GM13977 (cell line): ENCODE measurements around the gene PBX1.

Experiments
- DNase-seq: peaks from one replicate; pipeline ENCODE4 v3.0.0; 2012; ENCODE audit warnings: low spot score
- in situ Hi-C: fragments of 300-500 bp; cut with MboI; formaldehyde crosslinking; loops from one replicate; pipeline ENCODE4 v1.12.0; 2022; ENCODE audit warnings: low sequenced_read_pairs, low pct_unique_long_range_greater_than_20kb, mixed read lengths, inconsistent platforms; ENCODE audit not compliant: unreplicated experiment
- TF ChIP-seq, protein P1 (sequence below): IDR thresholded peaks from 2 replicates; pipeline ENCODE4 v1.5.1; 2012; ENCODE audit warnings: mild to moderate bottlenecking, control low read depth; ENCODE audit not compliant: insufficient read depth; ENCODE audit errors: extremely low read depth, missing control alignments

Gene PBX1

DNA sequence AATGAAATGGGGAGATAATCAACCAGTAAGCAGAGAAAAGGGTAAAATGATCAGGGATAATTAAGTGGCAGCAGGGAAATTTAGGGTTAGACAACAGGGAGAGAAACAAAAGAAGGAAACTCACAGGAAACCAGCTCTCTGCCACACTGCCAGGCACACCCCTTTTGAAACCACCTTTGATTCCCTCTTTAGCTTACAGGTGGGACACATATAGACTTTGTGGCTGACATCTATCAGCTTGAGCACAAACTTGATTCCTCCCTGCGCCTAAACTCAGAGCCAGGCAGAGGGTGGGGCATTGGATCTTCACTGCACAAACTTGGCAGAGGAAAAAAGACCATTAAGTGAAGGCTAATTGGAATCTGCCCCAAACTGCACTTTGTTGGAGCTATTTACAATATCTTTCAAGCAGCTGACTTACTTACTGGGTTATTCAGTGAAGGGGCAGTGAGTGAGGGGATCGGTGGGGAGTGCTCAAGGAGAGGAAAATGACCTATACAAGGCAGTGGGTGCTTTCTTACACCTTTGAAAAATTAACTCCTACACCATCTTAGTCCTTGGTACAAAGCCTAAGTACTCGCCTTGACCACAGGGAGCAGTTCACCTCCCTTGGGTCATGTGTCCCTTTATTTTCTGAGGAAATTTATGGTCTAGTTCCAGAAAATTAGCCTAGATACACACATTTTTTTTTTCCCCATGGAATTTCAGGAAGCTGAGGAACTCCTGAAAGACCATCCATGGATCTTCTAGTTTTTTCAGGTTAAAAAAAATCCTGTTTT lies 60.2 kb downstream of the PBX1 start:
- in situ Hi-C loops: no loop called here
- DNase-seq: no peak
- TF ChIP-seq, protein P1, sequence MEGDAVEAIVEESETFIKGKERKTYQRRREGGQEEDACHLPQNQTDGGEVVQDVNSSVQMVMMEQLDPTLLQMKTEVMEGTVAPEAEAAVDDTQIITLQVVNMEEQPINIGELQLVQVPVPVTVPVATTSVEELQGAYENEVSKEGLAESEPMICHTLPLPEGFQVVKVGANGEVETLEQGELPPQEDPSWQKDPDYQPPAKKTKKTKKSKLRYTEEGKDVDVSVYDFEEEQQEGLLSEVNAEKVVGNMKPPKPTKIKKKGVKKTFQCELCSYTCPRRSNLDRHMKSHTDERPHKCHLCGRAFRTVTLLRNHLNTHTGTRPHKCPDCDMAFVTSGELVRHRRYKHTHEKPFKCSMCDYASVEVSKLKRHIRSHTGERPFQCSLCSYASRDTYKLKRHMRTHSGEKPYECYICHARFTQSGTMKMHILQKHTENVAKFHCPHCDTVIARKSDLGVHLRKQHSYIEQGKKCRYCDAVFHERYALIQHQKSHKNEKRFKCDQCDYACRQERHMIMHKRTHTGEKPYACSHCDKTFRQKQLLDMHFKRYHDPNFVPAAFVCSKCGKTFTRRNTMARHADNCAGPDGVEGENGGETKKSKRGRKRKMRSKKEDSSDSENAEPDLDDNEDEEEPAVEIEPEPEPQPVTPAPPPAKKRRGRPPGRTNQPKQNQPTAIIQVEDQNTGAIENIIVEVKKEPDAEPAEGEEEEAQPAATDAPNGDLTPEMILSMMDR: no peak

DNA sequence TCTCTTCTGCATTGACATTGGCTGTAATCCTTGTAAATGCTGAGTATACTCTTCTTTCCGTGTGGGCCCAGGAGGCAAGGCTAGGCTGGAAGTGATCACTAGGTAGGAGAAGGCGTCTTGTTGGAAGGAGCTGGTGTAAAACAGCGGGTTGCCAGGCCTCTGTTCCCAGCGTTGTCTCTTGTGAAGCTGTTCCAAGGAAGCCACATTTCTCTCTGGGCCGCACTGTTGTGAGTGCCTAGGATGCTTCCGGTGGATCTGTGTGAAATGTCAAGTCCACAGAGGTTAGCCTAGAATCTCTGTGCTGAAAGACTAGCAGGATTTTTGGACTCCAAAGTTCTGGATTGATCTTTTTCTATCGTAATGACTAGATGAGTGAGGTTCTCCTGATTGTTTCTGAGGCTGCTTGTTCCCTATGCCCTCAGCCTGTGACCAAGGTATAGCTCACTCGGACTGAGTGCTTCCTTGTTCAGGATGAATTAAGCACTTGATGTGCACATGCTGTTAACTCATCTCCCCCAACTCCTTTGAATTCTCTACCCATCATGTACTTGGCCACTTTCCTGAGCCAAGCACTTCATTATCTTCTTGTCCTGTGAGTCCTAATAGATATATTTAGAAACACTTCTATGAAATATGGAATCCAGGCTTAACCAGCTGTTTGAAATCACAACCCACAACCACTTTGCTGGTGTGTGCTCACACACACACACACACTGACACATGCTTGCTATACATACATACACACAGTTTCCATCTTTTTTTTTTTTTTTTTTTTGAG lies 63.3 kb downstream of the PBX1 start:
- in situ Hi-C loops: no loop called here
- TF ChIP-seq, protein P1: no peak

DNA sequence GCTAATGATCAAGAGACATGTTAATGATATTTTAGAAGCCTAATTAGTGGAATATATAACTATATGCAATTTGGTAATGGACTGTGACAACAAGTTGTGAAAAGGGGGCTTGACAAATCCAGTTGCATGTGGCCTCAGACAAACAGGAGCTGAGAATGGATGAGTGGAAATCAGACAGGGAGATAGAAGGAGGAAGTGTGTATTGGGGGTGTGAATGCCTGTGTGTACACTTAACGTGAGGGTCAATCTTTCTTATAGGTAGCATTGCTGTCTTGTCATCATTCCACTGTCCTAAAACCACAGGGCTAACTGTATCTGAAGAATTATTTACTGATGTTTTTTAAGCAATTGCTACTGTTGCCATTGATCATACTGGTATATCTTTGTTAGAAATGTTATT lies 64.8 kb downstream of the PBX1 start:
- TF ChIP-seq, protein P1: no peak
- no peak for DNase-seq
- in situ Hi-C loops: no loop called here

More for the DNA sequence above, 63.3 kb downstream of the PBX1 start:
- DNase-seq: no peak

DNA sequence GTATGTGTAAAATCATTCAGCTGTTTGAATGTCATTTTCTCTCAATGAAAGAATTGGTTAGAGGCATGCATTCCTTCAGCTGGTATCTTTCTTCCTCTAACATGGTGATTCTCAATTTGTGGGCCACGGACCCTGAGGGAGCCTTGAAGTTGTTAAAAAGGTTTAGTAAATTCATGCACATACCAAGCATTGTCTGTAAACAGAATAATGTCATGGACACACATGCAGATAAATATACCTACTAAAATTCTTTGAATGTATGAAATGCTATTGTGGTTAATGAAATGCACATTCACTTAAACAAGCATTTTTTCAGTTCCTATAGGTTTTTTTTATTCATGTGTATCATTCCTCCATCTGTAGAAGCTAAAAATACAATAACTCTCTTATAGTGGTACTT lies 65.4 kb downstream of the PBX1 start:
- DNase-seq: no peak
- in situ Hi-C loops: no loop called here
- TF ChIP-seq, protein P1: no peak

DNA sequence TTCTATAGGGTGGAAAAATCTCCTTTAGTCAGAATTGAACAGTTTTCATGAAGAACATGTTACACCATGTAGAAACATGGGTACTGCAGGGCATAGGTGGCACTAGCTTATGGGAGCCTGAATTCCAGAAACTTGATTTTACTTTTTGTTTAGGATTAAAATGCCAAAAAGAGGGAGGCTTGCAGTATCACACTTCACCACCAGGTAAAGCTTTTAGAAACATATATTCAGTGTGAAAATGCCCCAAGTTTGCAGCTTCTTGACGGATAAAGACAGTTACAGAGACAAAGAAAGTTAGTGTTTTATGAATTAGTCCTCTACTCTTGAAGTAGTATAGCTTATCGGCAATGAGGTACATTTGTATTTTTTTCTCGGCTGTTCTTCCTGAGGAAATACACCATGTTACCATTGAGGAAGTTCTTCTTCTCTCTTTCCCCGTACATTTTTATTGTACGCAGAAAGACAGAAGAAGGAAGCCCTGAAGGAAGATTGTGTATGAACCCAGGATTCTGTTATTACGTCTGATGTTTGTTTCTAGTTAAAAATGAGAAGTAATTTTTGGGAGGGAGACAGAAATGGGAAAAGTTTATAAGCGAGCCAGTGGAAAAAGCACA lies 66.1 kb downstream of the PBX1 start:
- TF ChIP-seq, protein P1: no peak
- in situ Hi-C loops: no loop called here
- no peak for DNase-seq

DNA sequence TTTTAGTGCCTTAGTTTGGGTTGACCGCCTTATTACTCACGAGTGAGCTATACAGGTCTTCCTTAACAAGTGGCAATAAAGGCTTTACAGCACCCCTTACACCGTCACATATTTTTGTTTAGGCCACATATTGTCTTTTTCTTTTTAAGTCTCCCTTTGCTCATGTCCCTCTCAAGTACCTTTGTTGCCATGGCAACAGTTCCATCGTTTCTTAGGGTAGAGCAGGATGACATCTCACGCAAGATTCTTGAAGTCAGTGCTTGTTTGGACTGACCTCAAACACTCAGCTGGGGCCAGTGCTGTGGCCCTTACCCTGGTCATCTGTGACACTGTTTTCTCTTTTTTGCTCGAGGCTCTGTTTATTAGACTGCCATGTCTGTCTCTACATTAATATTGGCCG lies 69.8 kb downstream of the PBX1 start:
- DNase-seq: no peak
- in situ Hi-C loops: no loop called here
- TF ChIP-seq, protein P1: no peak
